HG03354 (cell line): ENCODE measurements around the gene JAG2.

ENCODE experiments used
- ATAC-seq: cut with Tn5 transposase; IDR thresholded peaks from one replicate; pipeline ENCODE4 v1.9.1; 2021; ENCODE audit warnings: mild to moderate bottlenecking; ENCODE audit not compliant: unreplicated experiment, poor library complexity, severe bottlenecking

Gene JAG2

DNA sequence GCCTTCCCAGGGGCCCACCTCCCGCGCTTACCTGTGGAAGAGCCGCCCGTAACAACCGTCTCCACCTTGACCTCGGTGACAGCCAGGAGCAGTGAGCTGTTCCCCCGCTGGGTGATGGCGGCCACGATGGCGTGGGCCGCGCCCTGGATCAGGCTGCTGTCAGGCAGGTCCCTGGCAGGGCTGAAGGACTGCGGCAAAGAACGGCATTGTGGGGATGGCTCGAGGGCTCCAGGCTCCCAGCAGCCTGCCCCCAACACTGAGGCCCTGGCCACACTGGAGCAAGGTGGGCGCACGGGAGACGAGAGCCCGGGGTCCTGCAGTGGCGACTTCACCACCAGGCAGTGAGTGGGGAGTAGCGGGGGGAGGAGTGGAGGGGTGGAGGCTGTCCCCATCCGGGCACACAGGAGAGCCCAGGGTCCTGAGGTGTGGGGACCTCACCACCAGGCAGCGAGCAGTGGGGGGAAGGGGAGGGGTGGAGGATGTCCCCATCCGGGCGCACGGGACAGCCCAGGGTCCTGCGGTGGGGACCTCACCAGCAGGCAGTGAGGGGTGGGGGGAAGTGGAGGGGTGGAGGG is 25.0 kb downstream of the JAG2 start:
- ATAC-seq = no peak

GRCh38 chr14:105142651-105143450 is 25.7 kb downstream of the JAG2 start:
- no peak for ATAC-seq

GRCh38 chr14:105141486-105142281 is 26.9 kb downstream of the JAG2 start:
- ATAC-seq = no peak

DNA sequence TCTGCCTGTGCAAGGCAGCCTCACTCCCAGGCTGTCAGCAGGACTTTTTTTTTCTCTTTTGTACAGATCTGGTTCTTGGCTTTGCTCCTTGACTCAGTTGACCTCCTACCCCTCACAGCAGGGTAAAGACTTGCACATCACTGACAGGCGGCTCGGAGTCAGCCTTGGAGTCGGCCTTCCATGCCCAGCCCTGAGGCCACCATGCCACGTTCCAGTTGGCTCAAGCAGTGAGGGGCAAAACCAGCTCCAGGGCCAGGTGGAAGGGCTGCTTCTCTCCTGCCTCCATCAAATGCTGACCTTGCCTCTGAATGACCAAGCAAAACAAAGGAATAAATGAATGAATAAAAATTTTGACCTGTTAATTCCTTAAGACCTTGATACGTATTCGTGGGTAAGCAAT is 27.6 kb downstream of the JAG2 start:
- ATAC-seq = no peak

DNA sequence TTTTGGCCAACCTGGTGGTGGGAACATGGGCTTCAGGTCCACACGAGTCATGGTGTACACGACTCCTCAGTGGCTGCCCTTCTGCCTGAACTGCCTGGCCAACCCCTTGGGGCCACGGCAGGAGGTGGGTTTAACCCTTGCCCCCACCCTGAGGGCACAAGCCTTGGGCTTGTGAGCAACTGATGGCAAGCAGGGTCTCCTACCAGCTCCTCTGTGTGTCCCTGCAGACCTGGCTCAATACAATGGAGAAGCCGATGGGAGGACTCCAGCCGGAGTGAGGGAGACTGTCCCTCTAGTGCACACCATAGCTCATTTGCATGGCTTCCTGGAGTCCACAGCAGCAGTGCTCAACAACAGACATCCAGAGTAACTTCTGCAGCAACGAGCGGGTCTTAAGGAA is 28.0 kb downstream of the JAG2 start:
- no peak for ATAC-seq

DNA sequence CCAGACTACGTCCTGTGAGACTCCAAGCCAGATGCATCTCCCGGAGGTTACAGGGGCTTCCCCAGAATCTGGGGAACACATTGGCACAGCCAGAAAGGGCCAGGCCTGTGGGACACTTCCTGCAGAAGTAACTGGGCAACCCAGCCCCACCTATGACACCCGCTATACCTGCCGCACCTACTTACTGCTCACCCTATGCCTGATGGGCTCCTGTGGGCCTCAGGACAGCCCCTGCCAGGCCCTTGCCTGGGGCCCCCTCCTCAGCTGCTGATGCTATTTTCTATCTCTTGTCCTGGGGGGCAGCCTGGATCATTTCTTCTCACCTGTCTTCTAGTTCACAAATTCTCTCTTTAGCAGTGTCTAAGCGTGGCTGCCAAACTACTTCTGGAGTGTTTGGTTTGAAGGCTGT is 28.7 kb downstream of the JAG2 start:
- ATAC-seq = no peak

- no peak for ATAC-seq
Observed at GRCh38 chr14:105139212-105139825, 29.3 kb downstream of the JAG2 start.

DNA sequence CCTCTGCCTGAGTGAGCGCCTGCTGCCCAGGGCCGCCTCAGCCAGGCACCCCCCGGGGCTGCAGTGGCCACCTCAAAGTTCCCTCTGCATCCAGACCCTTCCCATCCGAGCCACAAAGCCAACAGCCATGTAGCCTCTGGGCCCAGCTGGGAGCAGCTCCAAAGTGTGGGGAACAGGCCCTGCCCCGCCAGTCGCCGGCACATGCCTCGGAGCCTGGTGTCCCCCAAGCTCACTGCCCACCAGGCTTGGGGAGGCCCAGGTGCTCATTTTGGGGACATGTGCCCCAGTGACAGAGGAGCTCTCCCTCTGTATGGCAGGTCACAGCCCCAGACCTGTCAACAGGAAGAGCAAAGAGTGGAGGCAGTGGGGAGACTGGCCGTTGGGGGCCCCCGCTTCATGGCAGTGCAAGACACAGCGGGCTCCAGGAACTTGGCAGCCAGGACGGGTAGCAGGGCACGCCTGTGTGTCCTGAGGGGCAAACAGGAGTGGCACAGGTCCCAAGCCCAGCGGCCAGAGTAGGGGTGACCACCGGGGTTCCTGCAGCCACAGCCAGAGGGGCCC is 29.9 kb downstream of the JAG2 start:
- ATAC-seq = no peak

DNA sequence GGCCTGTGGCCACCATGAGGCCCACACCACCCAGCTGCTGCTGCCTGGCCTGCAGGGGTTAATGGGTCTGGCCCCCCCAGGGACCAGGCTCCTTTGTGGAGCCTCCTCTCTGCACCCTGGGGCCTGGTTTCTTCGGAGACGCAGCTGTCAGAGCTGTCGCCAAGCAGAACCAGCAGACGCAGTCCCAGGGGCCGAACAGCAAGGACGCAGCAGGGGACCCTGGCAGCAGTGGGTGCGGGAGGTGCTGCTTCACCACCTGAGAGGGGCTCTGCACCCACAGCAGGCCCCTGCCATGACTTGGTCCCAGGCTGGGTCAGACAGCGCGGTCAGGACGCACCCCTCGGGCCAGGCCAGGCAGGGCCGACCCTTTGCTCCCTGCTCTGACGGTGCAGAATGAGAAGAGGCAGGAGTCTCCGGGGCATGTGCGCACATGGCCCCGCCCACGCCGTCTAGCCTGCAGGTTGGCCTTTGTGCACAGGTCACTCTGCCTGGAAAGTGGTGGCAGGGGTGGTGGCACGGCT is 30.5 kb downstream of the JAG2 start:
- no peak for ATAC-seq

GRCh38 chr14:105137481-105138020 is 31.0 kb downstream of the JAG2 start:
- no peak for ATAC-seq

GRCh38 chr14:105136401-105137322 is 31.9 kb downstream of the JAG2 start:
- no peak for ATAC-seq

DNA sequence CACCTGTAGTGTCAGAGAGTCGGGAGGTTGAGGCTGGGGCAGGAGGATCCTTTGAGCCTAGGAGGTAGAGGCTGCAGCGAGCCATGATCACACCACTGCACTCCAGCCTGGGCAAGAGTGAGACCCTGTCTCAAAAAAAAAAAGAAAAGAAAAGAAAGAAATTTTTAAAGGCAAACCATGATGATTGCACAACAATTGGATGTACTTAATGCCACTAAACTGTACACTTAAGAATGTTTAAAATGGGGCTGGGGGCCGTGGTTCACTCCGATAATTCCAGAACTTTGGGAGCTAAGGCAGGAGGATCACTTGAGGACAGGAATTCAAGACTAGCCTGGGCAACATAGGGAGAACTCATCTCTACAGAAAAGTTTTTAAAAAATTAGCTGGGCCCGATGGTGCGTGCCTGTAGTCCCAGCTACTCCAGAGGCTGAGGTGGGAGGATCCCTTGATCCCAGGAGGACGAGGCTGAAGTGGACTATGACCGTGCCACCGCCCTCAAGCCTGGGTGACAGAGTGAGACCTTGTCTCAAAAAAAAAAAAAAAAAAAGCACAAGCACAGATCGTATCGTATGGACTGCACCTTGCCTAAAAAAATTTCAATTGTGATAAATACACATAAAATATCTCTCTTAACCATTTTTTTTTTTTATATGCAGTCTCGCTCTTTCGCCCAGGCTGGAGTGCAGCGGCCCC is 32.7 kb downstream of the JAG2 start:
- no peak for ATAC-seq

GRCh38 chr14:105132921-105133654 is 35.5 kb downstream of the JAG2 start:
- no peak for ATAC-seq

DNA sequence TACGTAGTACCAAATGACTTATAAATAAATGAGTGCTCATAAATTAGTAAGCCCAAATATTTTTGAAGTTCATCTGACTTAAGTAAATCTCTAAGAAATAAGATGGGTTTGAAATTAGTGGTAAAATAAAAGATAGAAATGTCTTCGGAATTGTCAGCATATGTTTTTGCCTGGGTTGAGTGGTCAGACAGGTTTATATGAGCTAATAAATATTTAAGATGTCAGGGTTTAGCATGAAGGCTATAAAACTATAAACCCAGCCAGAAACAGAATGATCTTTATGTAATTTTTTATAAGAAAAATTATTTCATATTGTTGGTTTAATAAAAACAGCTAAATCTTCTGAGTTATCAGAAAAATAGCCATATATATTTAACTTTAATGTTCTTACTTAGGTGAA is 37.3 kb downstream of the JAG2 start:
- ATAC-seq = no peak

DNA sequence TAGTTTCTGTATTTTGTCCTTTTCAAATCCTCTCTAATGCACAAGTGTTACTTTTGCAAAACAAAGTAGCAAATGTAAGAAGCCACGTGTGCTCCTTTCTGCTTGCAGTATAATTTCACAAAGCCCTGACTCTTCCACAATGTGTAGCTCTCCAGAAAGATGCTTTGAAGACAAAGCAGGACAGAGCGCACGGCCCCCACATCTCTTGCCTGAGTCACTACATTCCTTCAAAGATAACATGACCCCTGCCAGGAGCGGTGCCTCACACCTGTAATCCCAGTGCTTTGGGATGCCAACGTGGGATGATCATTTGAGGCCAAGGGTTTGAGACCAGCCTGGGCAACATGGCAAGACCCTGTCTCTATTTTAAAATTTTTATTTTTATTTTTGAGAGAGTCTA is 40.5 kb downstream of the JAG2 start:
- ATAC-seq = no peak

- ATAC-seq = no peak
Observed at GRCh38 chr14:105126981-105127329, 41.6 kb downstream of the JAG2 start.

DNA sequence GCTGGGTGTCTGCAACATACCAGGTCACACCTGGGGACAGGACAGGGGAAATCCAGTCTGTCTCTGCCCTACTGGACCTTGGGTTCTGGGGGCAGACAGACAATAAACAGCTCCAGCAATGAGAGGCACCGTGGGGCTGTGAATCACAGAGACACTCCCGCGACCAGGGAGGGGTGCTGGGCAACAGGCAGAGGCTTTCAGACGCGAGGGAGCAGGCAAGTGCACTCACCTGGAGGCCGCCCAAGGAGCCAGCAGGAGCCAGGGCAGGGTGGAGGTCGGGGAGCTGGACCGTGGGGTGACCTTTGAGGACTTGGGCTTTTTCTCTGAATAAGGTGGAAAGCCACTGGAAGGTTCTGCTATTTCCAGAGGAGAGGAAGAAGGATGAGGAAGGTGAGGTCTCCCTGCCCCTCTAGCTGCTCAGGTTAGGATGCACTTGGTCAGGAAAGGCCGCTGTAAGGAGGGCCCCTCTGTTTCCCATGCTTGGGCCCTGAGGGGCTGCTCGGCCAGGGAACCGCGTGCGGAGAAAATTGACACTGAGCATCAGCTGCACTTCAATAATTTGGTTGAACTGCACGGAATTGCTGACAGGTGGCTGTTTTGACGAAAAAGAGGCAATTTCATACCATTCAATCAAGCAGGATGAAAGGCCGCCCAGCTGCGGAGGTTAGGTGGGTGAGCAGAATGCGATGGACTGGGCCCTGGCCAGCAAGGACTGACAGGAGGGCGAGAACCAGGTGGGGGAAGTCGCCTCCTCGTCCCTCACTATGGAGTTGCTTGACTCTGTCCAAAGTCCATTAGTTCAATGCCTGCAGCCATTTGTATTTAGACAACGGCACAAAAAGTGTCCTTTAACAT is 42.2 kb downstream of the JAG2 start:
- no peak for ATAC-seq
